Smooth muscle cell (in vitro differentiated cells): ENCODE results near the gene CHMP6. TPM values are rescaled to one million over a fixed set of nuclear protein-coding genes. Genes with fewer than 3 reads are reported as not detected.

Experiments used
- DNase-seq: peaks from one replicate; lab custom pipeline; 2025; ENCODE audit not compliant: unreplicated experiment; lab: John Stamatoyannopoulos, UW
- H2AFZ ChIP-seq: fragments of 200-600 bp; sonication (generic); 2 replicates; pipeline ENCODE4 v1.6.0; 2016; ENCODE audit warnings: antibody characterized with exemption, low read depth, mild to moderate bottlenecking
- H3F3A ChIP-seq: fragments of 200-600 bp; sonication (generic); 2 replicates; pipeline ENCODE4 v1.6.0; 2017; ENCODE audit warnings: antibody characterized with exemption, low read depth
- H3K27ac ChIP-seq: fragments of 200-600 bp; sonication (generic); 2 replicates; pipeline ENCODE4 v1.5.1; 2016; ENCODE audit warnings: low read depth, mild to moderate bottlenecking
- H3K27me3 ChIP-seq: fragments of 200-600 bp; sonication (generic); 2 replicates; pipeline ENCODE4 v1.6.1; 2016; ENCODE audit warnings: low read depth, mild to moderate bottlenecking
- H3K36me3 ChIP-seq: fragments of 200-600 bp; sonication (generic); 2 replicates; pipeline ENCODE4 v1.5.1; 2016; ENCODE audit warnings: low read depth
- H3K4me1 ChIP-seq: fragments of 200-600 bp; sonication (generic); 2 replicates; pipeline ENCODE4 v1.5.1; 2016; ENCODE audit warnings: low read depth
- H3K4me2 ChIP-seq: fragments of 200-600 bp; sonication (generic); 2 replicates; pipeline ENCODE4 v1.6.0; 2016; ENCODE audit warnings: mild to moderate bottlenecking
- H3K4me3 ChIP-seq: fragments of 200-600 bp; sonication (generic); 2 replicates; pipeline ENCODE4 v1.5.1; 2016; ENCODE audit warnings: mild to moderate bottlenecking
- H3K79me2 ChIP-seq: fragments of 200-600 bp; sonication (generic); 2 replicates; pipeline ENCODE4 v1.6.0; 2016; ENCODE audit warnings: low read depth, mild to moderate bottlenecking
- H3K9ac ChIP-seq: fragments of 200-600 bp; sonication (generic); 2 replicates; pipeline ENCODE4 v1.6.0; 2016; ENCODE audit warnings: low read depth
- H3K9me3 ChIP-seq: fragments of 200-600 bp; sonication (generic); replicated peaks from 2 replicates; pipeline ENCODE4 v1.5.1; 2016; ENCODE audit warnings: low read depth
- H4K20me1 ChIP-seq: fragments of 200-600 bp; sonication (generic); 2 replicates; pipeline ENCODE4 v1.6.0; 2016; ENCODE audit warnings: low read depth
- CTCF ChIP-seq: fragments of 200-600 bp; sonication (generic); IDR thresholded peaks from 2 replicates; pipeline ENCODE4 v1.5.1; 2017; ENCODE audit warnings: borderline replicate concordance, mild to moderate bottlenecking, antibody characterized with exemption; ENCODE audit not compliant: insufficient read depth, poor library complexity, severe bottlenecking
- WGBS: methylation state at CpG from one replicate; pipeline ENCODE4 v1.1.7; 2016; ENCODE audit warnings: low lambda C conversion rate; 5-methylcytosine and 5-hydroxymethylcytosine counted together
- polyA plus RNA-seq: library from polyadenylated mRNA; unstranded; fragments of >200 nt; fragmentation: Nextera tagmentation; extraction: Ambion mirVana; gene quantifications from 2 replicates; pipeline ENCODE4 v1.2.1, GENCODE V29; 2016
- total RNA-seq: library from RNA; depleted of rRNA; stranded (reverse); fragments of >200 nt; gene quantifications from 2 replicates; pipeline ENCODE4 v1.2.3, GENCODE V29; 2014

Gene CHMP6
- total and polyA plus RNA-seq, 2 experiments from 2014 or later = 5.8 to 21.5 TPM

- Histone ChIP-seq H3K79me2 (no peaks in the 10 kb centered on the region), H3K36me3 (no peaks in the 10 kb centered on the region), H3K4me1 (no peaks in the 10 kb centered on the region), H4K20me1 (no peaks in the 10 kb centered on the region), H3K9me3 (no peaks in the 10 kb centered on the region), H3K4me3 (peak overlapping the region; percentile 21), H3F3A (peaks cover 5% of the 10 kb centered on the region), H2AFZ (no peak overlapping the region), H3K27me3 (no peaks in the 10 kb centered on the region), H3K9ac (no peak overlapping the region), H3K27ac (no peak overlapping the region), H3K4me2 (peak overlapping the region; percentile 77)
- TF ChIP-seq CTCF = peak; percentile 92
- peak; percentile 10 for DNase-seq
- 23% methylated on average over 17 of the region's 65 CpGs for WGBS
Observed at GRCh38 chr17:80981062-80981902, 10.4 kb upstream of the CHMP6 start.

- 90% methylated on average over 17 of the region's 17 CpGs for WGBS
- Histone ChIP-seq H2AFZ (no peak overlapping the region), H3K36me3 (no peaks in the 10 kb centered on the region), H3K4me1 (no peaks in the 10 kb centered on the region), H3K9ac (no peak overlapping the region), H3K79me2 (no peaks in the 10 kb centered on the region), H4K20me1 (no peaks in the 10 kb centered on the region), H3F3A (peaks cover 5% of the 10 kb centered on the region), H3K4me3 (no peak overlapping the region), H3K27me3 (no peaks in the 10 kb centered on the region), H3K27ac (no peak overlapping the region), H3K9me3 (no peaks in the 10 kb centered on the region), H3K4me2 (no peak overlapping the region)
- TF ChIP-seq CTCF = no peak
- no peak for DNase-seq
Observed at GRCh38 chr17:80981929-80982425, 9.7 kb upstream of the CHMP6 start.

- Histone ChIP-seq H4K20me1 (no peaks in the 10 kb centered on the region), H3K27me3 (no peaks in the 10 kb centered on the region), H3K4me3 (no peak overlapping the region), H3K27ac (no peak overlapping the region), H3K36me3 (no peaks in the 10 kb centered on the region), H3K79me2 (no peaks in the 10 kb centered on the region), H3F3A (peaks cover 5% of the 10 kb centered on the region), H2AFZ (no peak overlapping the region), H3K9me3 (no peaks in the 10 kb centered on the region), H3K4me2 (no peak overlapping the region), H3K4me1 (no peaks in the 10 kb centered on the region), H3K9ac (no peak overlapping the region)
- WGBS = 90% methylated on average over 17 of the region's 17 CpGs
- TF ChIP-seq CTCF = no peak
- DNase-seq = no peak
Observed at GRCh38 chr17:80982426-80982974, 9.1 kb upstream of the CHMP6 start.

GRCh38 chr17:80983545-80983944 is 8.1 kb upstream of the CHMP6 start:
- peak overlapping the region; percentile 71 for H3K27ac ChIP-seq
- no peaks in the 10 kb centered on the region for H4K20me1 ChIP-seq
- no peaks in the 10 kb centered on the region for H3K36me3 ChIP-seq
- DNase-seq = no peak
- H3K4me3 ChIP-seq = no peak overlapping the region
- H3K9me3 ChIP-seq = no peaks in the 10 kb centered on the region
- H2AFZ ChIP-seq = no peak overlapping the region
- TF ChIP-seq CTCF = no peak
- peaks cover 5% of the 10 kb centered on the region for H3F3A ChIP-seq
- no peak overlapping the region for H3K4me2 ChIP-seq
- no peaks in the 10 kb centered on the region for H3K27me3 ChIP-seq
- H3K4me1 ChIP-seq = no peaks in the 10 kb centered on the region
- H3K9ac ChIP-seq = no peak overlapping the region
- 92% methylated on average over 14 of the region's 17 CpGs for WGBS
- no peaks in the 10 kb centered on the region for H3K79me2 ChIP-seq
